T-helper 17 cell (primary cell): ENCODE results near the gene HOXC10. TPM values are rescaled to one million over a fixed set of nuclear protein-coding genes. Genes with fewer than 3 reads are reported as not detected.

Experiments
- ATAC-seq: fragments of 150-1000 bp; cut with Tn5 transposase; 2 replicates; pipeline ENCODE4 v1.10.0; 2021; ENCODE audit warnings: mild to moderate bottlenecking, moderate library complexity
- DNase-seq, 3 donors: peaks; one replicate each; pipeline versions ENCODE4 v3.0.0 to v3.0.0-alpha.2; 2020 to 2021
- H3K9me3 ChIP-seq: one replicate; pipeline ENCODE4 v1.7.0; 2013; ENCODE audit warnings: low read length, mild to moderate bottlenecking; ENCODE audit not compliant: control insufficient read depth, poor library complexity, severe bottlenecking
- H3K27ac Mint-ChIP-seq: one replicate; pipeline ENCODE4 v1.8.0; 2022; ENCODE audit warnings: mild to moderate bottlenecking, moderate library complexity, mixed read lengths
- H3K27me3 Mint-ChIP-seq: one replicate; pipeline ENCODE4 v1.8.0; 2022; ENCODE audit warnings: mixed read lengths
- H3K36me3 Mint-ChIP-seq: one replicate; pipeline ENCODE4 v1.8.0; 2022; ENCODE audit warnings: low read depth, mixed read lengths
- H3K4me1 Mint-ChIP-seq: one replicate; pipeline ENCODE4 v1.8.0; 2022; ENCODE audit warnings: mild to moderate bottlenecking, mixed read lengths
- H3K4me3 Mint-ChIP-seq: one replicate; pipeline ENCODE4 v1.8.0; 2022; ENCODE audit warnings: mild to moderate bottlenecking, moderate library complexity, mixed read lengths
- total RNA-seq, 4 donors: library from RNA in 2 of 4; stranded (reverse) in 2 of 4; gene quantifications; one replicate each; pipeline ENCODE4 v1.2.3 and lab custom pipeline; 2022 to 2026

HOXC10 gene
- total RNA-seq, 2 donors from 2014 or later = not detected

DNA sequence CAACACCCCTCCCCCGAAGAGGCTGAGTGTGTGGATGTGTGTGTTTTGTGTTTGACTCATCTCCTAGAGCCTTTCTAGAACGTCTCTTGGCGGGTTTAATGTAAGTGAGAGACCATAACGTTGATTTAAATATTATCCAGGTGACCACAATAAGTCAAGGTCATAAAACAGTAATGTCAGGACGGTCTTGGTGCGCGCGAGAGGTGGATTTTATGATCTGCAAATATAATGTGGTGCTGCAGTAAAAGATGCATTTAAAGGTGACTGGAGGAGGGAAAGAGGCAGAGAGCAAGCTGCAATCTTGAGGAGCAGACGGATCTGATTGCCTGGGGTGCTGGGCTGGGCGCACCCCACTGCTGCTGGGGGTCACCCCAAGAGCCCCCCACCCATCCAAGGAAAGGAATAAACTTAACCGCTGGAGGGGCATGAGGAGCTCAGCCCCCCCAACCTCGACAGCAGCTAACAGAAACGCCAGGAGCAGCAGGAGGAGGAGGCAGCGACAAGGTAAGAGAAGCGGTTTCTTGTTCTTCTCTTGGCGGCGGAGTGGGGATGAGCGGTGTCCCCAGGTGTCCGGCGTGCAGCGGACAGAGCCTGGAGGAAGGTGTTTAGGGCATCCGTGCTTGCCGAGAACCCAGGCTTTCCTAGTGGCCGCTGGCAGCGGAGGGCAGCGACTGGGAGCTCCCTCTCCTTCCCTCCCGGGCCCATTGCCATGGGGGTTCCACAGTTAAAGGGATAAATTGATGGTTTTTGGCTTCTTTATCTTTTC, 5.5 kb downstream of the HOXC10 start:
- H3K9me3 ChIP-seq = no peaks in the 10 kb centered on the region
- ATAC-seq (no peak), DNase-seq (no peak)
- H3K36me3 Mint-ChIP-seq = peaks cover 4% of the 10 kb centered on the region
- peak overlapping the region; percentile 71 for H3K4me3 Mint-ChIP-seq
- H3K27me3 Mint-ChIP-seq = peaks cover 94% of the 10 kb centered on the region
- peaks cover 42% of the 10 kb centered on the region for H3K4me1 Mint-ChIP-seq
- peak overlapping the region; percentile 77 for H3K27ac Mint-ChIP-seq

- Mint-ChIP-seq H3K36me3 (peaks cover 4% of the 10 kb centered on the region), H3K4me3 (no peak overlapping the region), H3K27me3 (peaks cover 96% of the 10 kb centered on the region), H3K4me1 (peaks cover 45% of the 10 kb centered on the region), H3K27ac (no peak overlapping the region)
- H3K9me3 ChIP-seq = no peaks in the 10 kb centered on the region
- ATAC-seq (no peak), DNase-seq (no peak)
These were observed 6.1 kb downstream of the HOXC10 start for GRCh38 chr12:53991077-53991460.

GRCh38 chr12:53992377-53992889, 7.5 kb downstream of the HOXC10 start:
- DNase-seq (no peak), ATAC-seq (no peak)
- Mint-ChIP-seq H3K36me3 (peaks cover 4% of the 10 kb centered on the region), H3K4me1 (peaks cover 45% of the 10 kb centered on the region), H3K27ac (no peak overlapping the region), H3K27me3 (peaks cover 94% of the 10 kb centered on the region), H3K4me3 (no peak overlapping the region)
- H3K9me3 ChIP-seq = no peaks in the 10 kb centered on the region

GRCh38 chr12:53993162-53994008, 8.4 kb downstream of the HOXC10 start:
- H3K9me3 ChIP-seq = no peaks in the 10 kb centered on the region
- peaks cover 8% of the 10 kb centered on the region for H3K36me3 Mint-ChIP-seq
- H3K27me3 Mint-ChIP-seq = peaks cover 94% of the 10 kb centered on the region
- peak overlapping the region; percentile 0 for H3K27ac Mint-ChIP-seq
- H3K4me1 Mint-ChIP-seq = peaks cover 46% of the 10 kb centered on the region
- peak overlapping the region; percentile 49 for H3K4me3 Mint-ChIP-seq
- ATAC-seq = no peak
- DNase-seq = no peak

GRCh38 chr12:53994009-53994263, 9.0 kb downstream of the HOXC10 start:
- no peaks in the 10 kb centered on the region for H3K9me3 ChIP-seq
- Mint-ChIP-seq H3K36me3 (peaks cover 8% of the 10 kb centered on the region), H3K27me3 (peaks cover 94% of the 10 kb centered on the region), H3K4me3 (peak overlapping the region; percentile 49), H3K4me1 (peaks cover 45% of the 10 kb centered on the region), H3K27ac (peak overlapping the region; percentile 0)
- ATAC-seq (no peak), DNase-seq (no peak)

- H3K27me3 Mint-ChIP-seq = peaks cover 92% of the 10 kb centered on the region
- H3K27ac Mint-ChIP-seq = peak overlapping the region; percentile 0
- peak overlapping the region; percentile 93 for H3K4me3 Mint-ChIP-seq
- DNase-seq (no peak), ATAC-seq (no peak)
- peaks cover 41% of the 10 kb centered on the region for H3K4me1 Mint-ChIP-seq
- H3K36me3 Mint-ChIP-seq = peaks cover 8% of the 10 kb centered on the region
- no peaks in the 10 kb centered on the region for H3K9me3 ChIP-seq
These were observed 9.5 kb downstream of the HOXC10 start for GRCh38 chr12:53994264-53995001.

DNA sequence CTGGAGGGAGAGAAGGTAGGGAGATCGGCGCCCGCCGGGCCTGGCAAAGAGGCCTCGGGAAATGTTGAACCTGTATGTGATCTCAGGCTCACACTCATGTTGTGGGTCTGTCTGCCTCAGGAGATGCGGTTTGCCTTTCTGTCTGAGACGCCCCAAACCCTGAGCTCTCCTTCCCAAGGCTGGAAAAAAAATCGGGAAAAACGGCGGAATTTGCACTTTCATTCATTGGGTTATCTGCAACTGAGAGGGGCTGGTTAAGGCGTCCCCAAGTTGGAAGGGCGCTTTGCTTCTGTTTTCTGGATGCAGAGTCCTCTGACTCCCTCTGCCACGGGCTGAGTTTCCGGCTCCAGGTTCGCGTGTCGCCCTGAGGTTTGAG, 10.0 kb downstream of the HOXC10 start:
- DNase-seq = no peak
- peaks cover 39% of the 10 kb centered on the region for H3K4me1 Mint-ChIP-seq
- no peak for ATAC-seq
- H3K27me3 Mint-ChIP-seq = peaks cover 92% of the 10 kb centered on the region
- H3K36me3 Mint-ChIP-seq = peaks cover 8% of the 10 kb centered on the region
- H3K9me3 ChIP-seq = no peaks in the 10 kb centered on the region
- peak overlapping the region; percentile 39 for H3K27ac Mint-ChIP-seq
- H3K4me3 Mint-ChIP-seq = peak overlapping the region; percentile 93

GRCh38 chr12:53995378-53996239, 10.7 kb downstream of the HOXC10 start:
- DNase-seq (no peak), ATAC-seq (no peak)
- H3K4me1 Mint-ChIP-seq = peaks cover 33% of the 10 kb centered on the region
- H3K27ac Mint-ChIP-seq = peak overlapping the region; percentile 39
- no peaks in the 10 kb centered on the region for H3K9me3 ChIP-seq
- H3K27me3 Mint-ChIP-seq = peaks cover 90% of the 10 kb centered on the region
- H3K4me3 Mint-ChIP-seq = peak overlapping the region; percentile 93
- peaks cover 4% of the 10 kb centered on the region for H3K36me3 Mint-ChIP-seq

DNA sequence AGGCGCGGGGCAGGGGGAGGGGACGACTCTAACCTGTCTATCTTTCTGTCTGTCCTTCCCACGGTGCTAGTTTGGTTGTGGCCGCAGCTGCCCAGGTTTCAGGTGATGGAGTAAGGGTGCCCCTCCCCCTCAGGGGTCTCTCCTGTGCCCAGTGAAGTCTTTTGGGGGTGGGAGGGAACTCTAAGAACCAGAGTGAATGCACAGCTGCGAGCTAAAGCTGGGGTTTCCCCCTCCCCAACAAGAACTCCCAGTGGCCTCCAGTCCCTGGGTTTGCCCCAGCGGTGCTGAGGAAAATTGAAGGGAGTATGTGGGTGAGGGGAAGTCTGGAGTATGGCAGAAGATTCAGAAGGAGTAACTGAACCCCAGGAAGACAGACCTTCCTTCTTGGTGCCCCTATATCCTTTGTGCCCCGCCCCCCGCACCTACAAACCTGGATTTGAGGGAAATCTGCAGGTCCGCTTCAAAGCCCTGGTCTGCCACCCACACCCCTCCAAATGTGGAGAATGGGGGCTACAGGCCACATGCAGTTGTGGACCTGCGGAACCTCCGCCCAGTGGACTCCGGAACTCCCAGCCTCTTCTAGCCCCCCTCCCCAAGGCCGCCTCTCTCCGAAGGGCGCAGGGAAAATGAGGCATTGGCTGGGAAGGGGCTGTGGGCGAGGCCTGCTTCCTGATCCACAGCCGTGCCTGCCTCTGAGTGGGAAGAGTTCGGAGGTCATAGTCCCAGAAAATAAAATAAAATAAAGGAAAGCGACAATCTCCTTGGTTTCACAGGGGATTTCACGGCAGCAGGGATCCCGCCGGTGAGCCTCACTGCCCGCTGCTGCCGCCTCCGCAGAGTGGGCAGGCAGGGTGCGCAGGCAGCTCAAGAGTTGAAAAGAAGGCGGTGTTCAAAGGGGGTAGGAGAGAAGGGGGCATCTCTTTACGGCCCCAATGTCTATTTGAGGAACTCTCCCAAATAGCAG, 11.6 kb downstream of the HOXC10 start:
- ATAC-seq (no peak), DNase-seq (no peak)
- H3K4me3 Mint-ChIP-seq = peak overlapping the region; percentile 93
- H3K4me1 Mint-ChIP-seq = peaks cover 29% of the 10 kb centered on the region
- H3K9me3 ChIP-seq = no peaks in the 10 kb centered on the region
- peaks cover 4% of the 10 kb centered on the region for H3K36me3 Mint-ChIP-seq
- no peak overlapping the region for H3K27ac Mint-ChIP-seq
- peaks cover 88% of the 10 kb centered on the region for H3K27me3 Mint-ChIP-seq

DNA sequence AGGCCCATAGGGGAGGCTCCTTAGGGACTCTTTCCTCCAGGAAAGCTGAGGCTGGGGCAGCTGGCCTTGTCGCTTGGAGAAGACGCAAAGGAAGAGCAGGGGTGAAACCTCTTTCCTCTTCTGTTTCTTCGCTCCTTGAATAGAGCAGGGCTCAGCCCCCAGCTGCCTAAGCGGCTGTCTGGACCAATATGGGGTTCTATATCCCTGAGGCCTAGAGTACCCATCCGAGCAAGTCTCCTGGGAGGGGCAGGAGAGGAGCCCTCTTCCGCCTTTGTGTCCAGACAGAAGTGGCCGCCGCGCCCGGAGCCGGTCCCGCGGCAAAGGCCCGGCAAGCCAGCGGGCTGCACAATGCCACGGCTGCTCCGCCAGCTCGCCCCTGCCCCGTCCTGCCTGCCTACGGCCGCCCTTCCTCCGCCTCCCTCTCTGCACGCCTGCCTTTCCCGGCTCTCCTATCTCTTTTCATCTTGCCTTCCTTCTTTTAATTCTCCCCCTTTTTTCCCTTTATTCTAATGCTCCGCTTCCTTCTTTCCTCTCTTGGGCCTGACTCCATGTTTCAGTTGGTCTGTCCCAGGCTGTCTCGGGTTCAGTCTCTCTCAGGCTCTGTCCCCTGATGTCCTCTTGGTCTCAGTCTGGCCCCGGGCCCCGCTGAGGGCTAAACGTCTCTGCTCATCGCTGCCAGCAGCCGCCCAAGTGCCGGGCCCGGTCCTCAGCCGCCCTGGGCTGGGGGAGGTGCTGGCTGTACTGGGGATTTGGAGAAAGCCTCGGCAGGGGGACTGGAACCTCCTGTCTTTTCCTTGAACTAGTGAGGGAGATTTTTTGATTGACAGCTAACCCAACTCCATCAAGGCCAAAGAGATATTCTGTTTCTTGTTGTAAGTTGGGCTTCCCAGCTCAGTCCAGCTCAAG, 12.5 kb downstream of the HOXC10 start:
- no peak for DNase-seq
- Mint-ChIP-seq H3K4me3 (peak overlapping the region; percentile 75), H3K4me1 (peaks cover 29% of the 10 kb centered on the region), H3K36me3 (peaks cover 4% of the 10 kb centered on the region), H3K27ac (peak overlapping the region; percentile 24), H3K27me3 (peaks cover 88% of the 10 kb centered on the region)
- no peaks in the 10 kb centered on the region for H3K9me3 ChIP-seq
- ATAC-seq = no peak
